ENCODE measurements around the gene CADPS2. TPM values are rescaled to one million over a fixed set of nuclear protein-coding genes. Genes with fewer than 3 reads are reported as not detected.

The CADPS2 gene
- polyA plus RNA-seq, 1 experiment = 0.38 TPM

GRCh38 chr7:122305475-122306319 is 580.6 kb downstream of the CADPS2 start:
- no peak for TF ChIP-seq CTCF (IDR thresholded peaks at IDR 0.05; ENCODE audit: insufficient read depth, low read depth, low read length)
- ChIA-PET POLR2A (no interaction called here), CTCF (no interaction called here)
- DNase-seq (ENCODE audit: low read depth) = no peak
- Histone ChIP-seq H3K4me3 (ENCODE audit: low read depth, low read length) (no peak overlapping the region), H3K27me3 (ENCODE audit: control insufficient read depth, insufficient read depth, low read length) (peaks cover 55% of the 10 kb centered on the region), H3K36me3 (ENCODE audit: control insufficient read depth, insufficient read depth, low read length) (no peaks in the 10 kb centered on the region)

GRCh38 chr7:122304996-122305421 is 581.3 kb downstream of the CADPS2 start:
- DNase-seq (ENCODE audit: low read depth) = no peak

GRCh38 chr7:122304319-122304975 is 581.8 kb downstream of the CADPS2 start, which contains the start of gene FEZF1:
Gene FEZF1 (minus strand): TSS chr7:122304750. CDS start chr7:122304437, 313 bp downstream.
- Histone ChIP-seq H3K27me3 (ENCODE audit: control insufficient read depth, insufficient read depth, low read length) (peaks cover 64% of the 10 kb centered on the region), H3K4me3 (ENCODE audit: low read depth, low read length) (no peak within 1 kb of the TSS), H3K36me3 (ENCODE audit: control insufficient read depth, insufficient read depth, low read length) (no peaks in the 10 kb centered on the region)
- CTCF ChIA-PET = interaction anchor here (1.1 kb wide), 1 partner anchor 13 kb away, joined by 3 read pairs; no protein-coding TSS in a partner anchor
- POLR2A ChIA-PET = no interaction called here
- DNase-seq (ENCODE audit: low read depth) = no peak
- no peak for TF ChIP-seq CTCF (IDR thresholded peaks at IDR 0.05; ENCODE audit: insufficient read depth, low read depth, low read length)

More at GRCh38 chr7:122304996-122305421, 581.3 kb downstream of the CADPS2 start:
- Histone ChIP-seq H3K36me3 (ENCODE audit: control insufficient read depth, insufficient read depth, low read length) (no peaks in the 10 kb centered on the region), H3K4me3 (ENCODE audit: low read depth, low read length) (no peak overlapping the region), H3K27me3 (ENCODE audit: control insufficient read depth, insufficient read depth, low read length) (peaks cover 59% of the 10 kb centered on the region)
- ChIA-PET CTCF (interaction anchor here (1.1 kb wide), 1 partner anchor 12 kb away, joined by 3 read pairs; no protein-coding TSS in a partner anchor), POLR2A (no interaction called here)
- no peak for TF ChIP-seq CTCF (IDR thresholded peaks at IDR 0.05; ENCODE audit: insufficient read depth, low read depth, low read length)

- no peaks in the 10 kb centered on the region for H3K36me3 ChIP-seq (ENCODE audit: control insufficient read depth, insufficient read depth, low read length)
- CTCF ChIA-PET = no interaction called here
- no peak for TF ChIP-seq CTCF (IDR thresholded peaks at IDR 0.05; ENCODE audit: insufficient read depth, low read depth, low read length)
- peaks cover 61% of the 10 kb centered on the region for H3K27me3 ChIP-seq (ENCODE audit: control insufficient read depth, insufficient read depth, low read length)
- POLR2A ChIA-PET = no interaction called here
- H3K4me3 ChIP-seq (ENCODE audit: low read depth, low read length) = no peak overlapping the region
- DNase-seq (ENCODE audit: low read depth) = no peak
Observed at GRCh38 chr7:122303531-122304318, 582.5 kb downstream of the CADPS2 start.
